Activated CD8-positive, alpha-beta memory T cell treated with anti-CD3 and anti-CD28 coated beads for 4 hours (primary cell): Measurements from ENCODE around the gene AMIGO3.

Experiments used
- DNase-seq, 2 donors: peaks; one replicate each; pipeline ENCODE4 v3.0.0-alpha.2; 2020; ENCODE audit warnings: low read depth in 2 of 2

Gene AMIGO3

GRCh38 chr3:49724586-49724985 is 5.1 kb upstream of the AMIGO3 start:
- no peak for DNase-seq

DNA sequence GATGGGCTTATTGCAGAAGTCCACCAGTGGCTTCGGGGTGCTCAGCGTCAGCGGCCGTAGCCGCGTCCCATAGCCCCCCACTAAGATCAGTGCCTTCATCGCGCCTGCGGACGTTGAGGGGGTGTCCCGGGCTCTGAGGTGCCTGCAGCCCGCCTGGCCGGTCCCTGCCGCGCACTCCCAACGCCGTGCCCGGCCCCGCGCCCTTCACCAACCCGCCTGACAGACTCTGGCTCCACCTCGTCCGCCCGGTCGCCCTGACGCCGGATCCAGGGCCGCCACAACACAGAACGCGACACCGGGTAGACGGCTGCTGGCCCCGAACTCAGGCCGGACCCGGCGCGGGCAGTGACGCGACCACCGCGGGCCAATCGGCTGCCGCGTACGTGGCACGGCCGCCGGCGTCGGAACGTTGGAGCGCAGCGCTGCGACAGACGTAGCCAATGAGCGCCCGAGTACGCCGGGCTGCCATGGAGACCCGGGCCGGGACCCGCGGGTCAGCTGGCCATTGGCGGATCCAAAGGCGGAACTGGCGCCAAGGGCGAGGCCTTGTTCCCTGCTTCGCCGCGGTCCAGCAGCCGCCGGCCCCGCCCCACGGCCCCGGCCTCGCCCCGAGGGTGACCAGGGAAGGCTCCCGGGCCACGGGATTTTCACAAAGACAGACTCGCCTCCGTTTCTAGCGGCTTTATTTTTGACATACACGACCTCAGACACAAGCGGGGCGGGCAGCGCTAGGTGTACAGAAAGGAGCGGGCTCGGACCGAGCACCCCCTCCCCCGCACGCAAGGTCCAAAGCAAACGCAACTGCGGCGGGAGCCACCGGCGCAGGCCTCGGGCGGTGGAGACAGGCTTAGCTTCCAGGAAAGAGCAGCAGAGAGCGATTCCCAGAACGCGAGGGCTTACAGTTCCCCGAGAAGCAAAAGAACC is 4.4 kb upstream of the AMIGO3 start, which contains the start of gene GMPPB:
Gene GMPPB (minus strand): TSS at position 324 of the 924 bp plus-strand sequence. CDS start 225 bp downstream, at position 99.
- peak; percentile 78 to 80 for DNase-seq

DNA sequence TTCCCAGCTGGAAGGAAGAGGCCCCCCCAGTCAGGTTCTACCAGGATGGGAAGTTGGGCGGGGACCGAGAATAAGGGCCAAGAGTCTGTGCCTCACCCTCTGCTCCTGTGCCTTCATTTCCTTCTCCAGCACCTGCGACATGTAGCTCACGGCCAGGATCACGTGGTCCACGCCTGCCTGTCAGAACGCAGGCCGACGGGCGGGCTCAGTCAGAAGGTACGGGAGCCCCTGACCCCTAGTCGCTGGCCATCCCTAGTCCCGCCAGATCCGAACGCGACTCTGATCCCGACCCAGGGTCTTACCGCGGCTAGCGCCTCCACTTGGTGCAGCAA is 3.8 kb upstream of the AMIGO3 start:
- no peak for DNase-seq

GRCh38 chr3:49722896-49723295 is 3.4 kb upstream of the AMIGO3 start:
- no peak for DNase-seq

DNA sequence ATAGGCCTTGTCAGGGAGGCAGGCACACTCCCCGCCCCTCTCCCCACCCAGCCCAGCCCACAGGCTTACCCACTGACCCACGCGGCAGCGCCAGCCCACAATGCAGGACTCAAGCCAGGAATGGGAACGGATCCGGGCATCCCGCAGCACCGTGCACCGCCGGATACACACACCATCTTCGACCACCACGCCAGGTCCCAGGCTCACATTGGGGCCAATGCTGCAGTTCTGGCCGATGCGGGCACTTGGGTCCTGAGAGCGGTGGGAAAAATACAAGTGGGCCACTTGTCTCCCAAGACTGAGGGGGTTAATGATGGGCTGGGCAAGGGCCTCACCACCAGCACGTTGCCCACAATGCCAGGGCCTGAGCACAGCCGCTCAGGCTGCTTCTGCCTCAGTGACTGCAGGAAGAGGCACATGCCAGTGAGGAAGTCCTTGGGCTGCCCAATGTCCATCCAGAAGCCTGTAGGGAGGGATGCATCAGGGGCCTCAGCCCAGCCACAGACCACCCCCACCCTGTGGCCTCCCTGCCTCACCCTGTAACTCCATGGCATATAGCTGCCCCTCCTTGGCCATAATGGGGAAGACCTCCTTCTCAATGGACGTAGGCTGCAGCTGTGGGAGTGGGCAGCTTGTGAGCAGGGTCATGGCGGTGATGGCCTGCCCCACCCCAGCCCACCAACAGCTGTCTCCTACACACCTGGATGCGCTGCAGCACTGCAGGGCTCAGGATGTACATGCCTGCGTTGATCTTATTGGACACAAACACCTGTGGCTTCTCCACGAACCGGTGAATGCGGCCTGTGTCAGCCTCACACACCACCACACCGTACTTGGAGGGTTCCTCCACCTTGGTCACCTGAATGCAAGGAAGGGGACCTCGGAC is 2.7 kb upstream of the AMIGO3 start:
- DNase-seq, result no peak

DNA sequence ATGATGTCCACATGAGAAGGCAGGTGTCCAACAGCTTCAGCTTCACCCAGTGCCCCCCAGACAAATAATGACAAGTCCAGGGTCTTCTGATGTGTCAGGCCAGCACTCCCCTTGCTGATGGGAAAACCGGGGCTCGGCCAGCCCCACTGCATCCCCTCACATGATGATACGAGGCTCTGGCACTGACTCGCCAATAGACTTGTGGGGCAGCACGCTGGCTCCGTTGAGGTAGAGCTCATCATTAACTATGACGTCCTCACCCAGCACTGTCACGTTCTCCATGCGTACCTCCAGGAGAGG is 2.1 kb upstream of the AMIGO3 start:
- no peak for DNase-seq

DNA sequence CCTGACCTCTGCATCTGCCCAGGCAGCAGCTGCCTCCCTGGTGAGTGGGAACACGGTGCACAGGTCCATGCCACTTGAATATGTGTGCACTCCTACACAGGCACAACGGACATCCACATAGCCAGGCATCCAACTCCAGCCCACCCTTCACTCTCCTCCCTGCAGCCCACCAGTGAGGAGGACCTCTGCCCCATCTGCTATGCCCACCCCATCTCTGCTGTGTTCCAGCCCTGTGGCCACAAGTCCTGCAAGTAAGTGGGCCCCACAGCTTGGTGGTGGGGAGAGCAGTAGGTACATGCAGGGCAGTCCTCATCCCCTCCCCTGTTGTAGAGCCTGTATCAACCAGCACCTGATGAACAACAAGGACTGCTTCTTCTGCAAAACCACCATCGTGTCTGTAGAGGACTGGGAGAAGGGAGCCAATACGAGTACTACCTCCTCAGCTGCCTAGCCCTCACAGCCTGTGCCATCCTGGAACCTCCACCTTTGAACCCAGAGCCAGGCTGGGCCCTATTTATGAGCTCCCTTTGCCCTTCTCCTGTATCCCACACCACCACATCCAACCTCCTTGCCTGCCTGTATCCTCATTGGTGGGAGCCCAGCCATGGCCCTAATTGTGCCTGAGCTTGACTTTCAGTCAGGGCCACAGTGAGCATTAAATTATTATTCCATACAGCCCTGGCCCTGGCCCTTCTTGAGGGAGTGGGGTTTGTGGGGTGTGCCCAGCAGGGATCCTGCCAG is 1.5 kb upstream of the AMIGO3 start:
- DNase-seq, result no peak

DNA sequence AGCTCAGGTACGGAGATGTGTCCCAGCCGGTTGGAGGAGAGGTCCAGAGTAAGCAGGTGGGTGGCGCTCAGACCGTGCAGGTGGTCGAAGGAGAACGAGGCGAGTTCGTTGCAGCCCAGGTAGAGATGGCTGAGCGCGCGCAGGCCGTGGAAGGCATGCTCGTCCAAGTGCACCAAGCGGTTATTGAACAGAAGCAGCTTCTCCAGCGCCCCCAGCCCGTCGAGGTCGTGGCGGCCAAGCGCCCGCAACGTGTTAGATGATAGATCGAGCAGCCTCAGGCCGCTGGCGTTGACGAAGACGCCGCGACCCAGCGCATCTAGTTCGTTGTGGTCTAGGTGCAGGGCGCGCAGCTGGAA is 648 bp downstream of the AMIGO3 start:
- no peak for DNase-seq

DNA sequence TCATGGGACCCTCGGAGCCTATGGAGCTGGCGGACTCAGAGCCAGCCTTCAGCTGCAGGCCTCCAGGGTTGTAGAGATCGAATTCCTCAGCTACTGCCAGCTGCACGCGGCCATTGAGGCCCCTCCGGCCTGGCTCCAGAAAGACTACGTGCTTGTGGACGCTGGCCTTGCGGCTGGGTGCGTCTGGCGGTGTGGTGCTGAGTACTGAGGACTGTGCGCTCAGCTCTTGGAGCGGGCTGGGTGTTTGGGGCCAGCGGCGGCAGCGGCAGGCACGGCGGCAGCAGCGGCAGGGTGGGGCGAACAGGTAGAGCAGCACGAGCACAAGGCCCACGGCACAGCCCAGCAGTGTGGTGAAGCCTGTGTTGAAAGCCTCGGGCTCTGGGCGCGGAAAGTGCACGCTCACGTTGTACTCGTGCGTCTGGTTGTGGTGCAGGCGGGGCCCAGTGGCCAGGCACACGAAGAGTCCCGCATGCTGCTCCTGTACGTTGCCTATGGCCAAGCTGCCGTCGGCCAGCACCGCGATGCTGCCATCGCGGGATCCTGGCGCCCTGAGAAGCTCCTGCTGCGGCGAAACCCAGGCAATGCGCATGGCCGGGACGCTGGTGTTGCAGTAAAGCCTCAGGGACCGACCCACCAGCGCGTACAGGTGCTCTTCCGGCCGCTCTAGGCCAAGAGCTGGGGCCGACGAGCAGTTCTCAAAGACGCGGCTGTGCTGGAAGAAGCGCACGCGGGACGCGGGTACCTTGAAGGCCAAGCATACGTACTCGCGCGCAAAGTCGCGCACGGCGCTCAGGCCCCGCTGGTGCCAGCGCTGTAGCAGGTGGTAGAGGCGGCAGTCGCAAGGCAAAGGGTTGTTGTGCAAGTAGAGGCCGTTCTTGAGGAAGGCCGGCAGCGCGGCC is 1.3 kb downstream of the AMIGO3 start:
- no peak for DNase-seq

GRCh38 chr3:49717211-49717958 is 2.1 kb downstream of the AMIGO3 start:
- no peak for DNase-seq

- DNase-seq, result no peak
Measured at GRCh38 chr3:49716691-49717210, 2.7 kb downstream of the AMIGO3 start.

DNA sequence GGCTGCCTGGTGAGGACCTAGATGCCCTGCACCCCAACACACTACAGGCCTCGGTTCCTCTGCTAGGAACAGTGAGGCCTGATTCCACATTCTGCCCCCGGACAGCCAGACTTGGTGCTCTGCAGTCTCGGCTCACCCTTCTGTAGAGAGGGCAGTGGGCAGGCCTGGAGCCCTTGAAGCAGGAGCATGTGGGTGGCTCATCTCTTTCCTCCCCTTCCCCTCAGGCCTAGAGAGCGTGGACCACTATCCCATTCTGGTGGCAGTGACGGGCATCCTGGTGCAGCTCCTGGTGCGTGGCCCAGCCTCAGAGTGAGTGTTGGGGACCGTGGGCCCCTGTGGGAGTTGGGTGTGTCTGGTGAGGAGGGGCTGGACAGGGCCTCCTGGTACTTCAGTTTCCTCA is 3.3 kb downstream of the AMIGO3 start:
- no peak for DNase-seq

GRCh38 chr3:49715611-49716121 is 3.8 kb downstream of the AMIGO3 start:
- DNase-seq, result no peak

GRCh38 chr3:49714728-49715550 is 4.5 kb downstream of the AMIGO3 start:
- no peak for DNase-seq

GRCh38 chr3:49713336-49714105 is 6.0 kb downstream of the AMIGO3 start:
- no peak for DNase-seq

GRCh38 chr3:49712631-49713317 is 6.7 kb downstream of the AMIGO3 start:
- no peak for DNase-seq

- no peak for DNase-seq
Measured at GRCh38 chr3:49712166-49712565, 7.3 kb downstream of the AMIGO3 start.

GRCh38 chr3:49711489-49711888 is 8.0 kb downstream of the AMIGO3 start:
- no peak for DNase-seq
